GM10266 (cell line): ENCODE data around the gene FCAMR.

Experiments used
- DNase-seq: peaks from one replicate; pipeline ENCODE4 v3.0.0; 2012; ENCODE audit errors: extremely low spot score
- TF ChIP-seq, protein P1 (sequence below): IDR thresholded peaks from 2 replicates; pipeline ENCODE4 v1.5.1; 2012; ENCODE audit warnings: mild to moderate bottlenecking, low read depth; ENCODE audit not compliant: control insufficient read depth, insufficient read depth; ENCODE audit errors: missing control alignments

FCAMR gene

DNA sequence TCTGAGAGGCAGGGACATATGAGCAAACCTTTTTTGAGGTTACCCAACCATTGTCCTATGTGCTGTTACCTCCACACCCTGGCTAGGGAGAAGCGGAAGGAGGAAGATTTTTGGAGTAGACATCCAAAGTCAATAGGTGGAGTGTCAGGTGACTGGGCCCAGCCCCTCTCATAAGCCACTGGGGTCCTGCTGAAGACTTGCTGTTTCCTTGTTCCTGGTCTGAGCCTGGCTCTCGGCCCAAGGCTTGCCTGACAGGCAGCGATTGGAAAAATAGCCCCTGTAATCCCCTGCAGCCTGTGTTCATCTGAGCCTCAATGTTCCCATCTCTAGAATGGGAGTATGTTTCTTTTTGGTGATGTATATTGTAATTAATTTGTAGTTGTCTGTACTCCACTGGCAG, 17.1 kb downstream of the FCAMR start:
- TF ChIP-seq, protein P1, sequence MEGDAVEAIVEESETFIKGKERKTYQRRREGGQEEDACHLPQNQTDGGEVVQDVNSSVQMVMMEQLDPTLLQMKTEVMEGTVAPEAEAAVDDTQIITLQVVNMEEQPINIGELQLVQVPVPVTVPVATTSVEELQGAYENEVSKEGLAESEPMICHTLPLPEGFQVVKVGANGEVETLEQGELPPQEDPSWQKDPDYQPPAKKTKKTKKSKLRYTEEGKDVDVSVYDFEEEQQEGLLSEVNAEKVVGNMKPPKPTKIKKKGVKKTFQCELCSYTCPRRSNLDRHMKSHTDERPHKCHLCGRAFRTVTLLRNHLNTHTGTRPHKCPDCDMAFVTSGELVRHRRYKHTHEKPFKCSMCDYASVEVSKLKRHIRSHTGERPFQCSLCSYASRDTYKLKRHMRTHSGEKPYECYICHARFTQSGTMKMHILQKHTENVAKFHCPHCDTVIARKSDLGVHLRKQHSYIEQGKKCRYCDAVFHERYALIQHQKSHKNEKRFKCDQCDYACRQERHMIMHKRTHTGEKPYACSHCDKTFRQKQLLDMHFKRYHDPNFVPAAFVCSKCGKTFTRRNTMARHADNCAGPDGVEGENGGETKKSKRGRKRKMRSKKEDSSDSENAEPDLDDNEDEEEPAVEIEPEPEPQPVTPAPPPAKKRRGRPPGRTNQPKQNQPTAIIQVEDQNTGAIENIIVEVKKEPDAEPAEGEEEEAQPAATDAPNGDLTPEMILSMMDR, result no peak

DNA sequence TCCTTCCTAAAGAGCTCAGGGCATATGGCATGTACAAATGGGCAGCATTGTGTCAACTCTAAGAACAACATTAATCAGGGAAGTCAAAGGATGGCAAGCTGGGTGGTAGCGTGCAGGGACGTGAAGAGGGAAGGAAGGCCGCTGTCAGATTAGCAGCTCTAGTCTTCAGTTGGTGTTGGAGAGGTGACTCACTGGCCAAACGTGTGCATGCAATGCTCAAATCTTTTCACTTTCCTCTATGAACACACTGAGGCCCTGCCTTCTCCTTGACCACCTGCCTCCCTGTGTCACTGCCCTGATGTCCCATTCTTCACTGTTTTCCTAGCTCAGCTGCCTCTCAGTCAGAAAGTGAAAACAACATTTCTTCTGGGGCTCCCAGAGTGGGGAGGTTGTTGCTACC, 18.1 kb downstream of the FCAMR start:
- TF ChIP-seq, protein P1, result no peak
- no peak for DNase-seq

More for the DNA sequence above, 17.1 kb downstream of the FCAMR start:
- no peak for DNase-seq

DNA sequence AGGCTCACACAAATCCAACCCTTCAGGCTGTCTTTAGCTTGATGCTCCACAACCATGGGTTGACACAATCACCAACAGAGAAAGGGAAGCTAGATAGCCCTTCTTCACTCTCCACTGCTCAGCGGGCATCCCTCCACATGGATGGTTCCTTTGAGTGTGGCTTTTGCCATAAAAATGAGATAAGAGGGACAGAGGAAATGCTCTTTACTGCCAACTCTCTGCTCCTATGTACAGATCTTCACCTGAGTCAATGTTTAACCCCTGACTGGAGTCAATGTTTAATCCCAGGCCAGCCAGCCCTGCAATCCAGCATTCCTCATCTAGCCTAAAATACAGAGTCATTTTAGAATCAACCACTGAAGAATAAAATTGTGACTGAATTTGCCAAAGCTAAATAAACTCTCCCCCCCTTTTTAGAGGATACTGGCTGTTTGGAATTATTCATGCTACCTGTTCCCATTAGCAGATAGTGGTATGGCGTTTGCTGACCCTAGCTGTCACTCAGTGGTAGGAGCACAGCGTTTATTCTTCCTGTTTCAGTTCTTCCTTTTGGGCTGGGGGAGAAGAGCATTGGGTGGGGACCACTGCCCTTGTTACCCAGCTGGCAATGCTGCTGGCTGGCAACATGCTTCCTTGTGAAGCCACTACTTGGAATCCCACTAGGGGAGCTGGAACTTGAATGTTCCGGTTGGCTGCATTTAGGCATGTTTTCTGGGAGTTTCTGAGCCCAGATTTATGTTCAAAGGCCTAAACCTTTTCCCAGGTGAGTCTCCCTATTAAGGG, 18.8 kb downstream of the FCAMR start:
- no peak for DNase-seq
- TF ChIP-seq, protein P1, result no peak

DNA sequence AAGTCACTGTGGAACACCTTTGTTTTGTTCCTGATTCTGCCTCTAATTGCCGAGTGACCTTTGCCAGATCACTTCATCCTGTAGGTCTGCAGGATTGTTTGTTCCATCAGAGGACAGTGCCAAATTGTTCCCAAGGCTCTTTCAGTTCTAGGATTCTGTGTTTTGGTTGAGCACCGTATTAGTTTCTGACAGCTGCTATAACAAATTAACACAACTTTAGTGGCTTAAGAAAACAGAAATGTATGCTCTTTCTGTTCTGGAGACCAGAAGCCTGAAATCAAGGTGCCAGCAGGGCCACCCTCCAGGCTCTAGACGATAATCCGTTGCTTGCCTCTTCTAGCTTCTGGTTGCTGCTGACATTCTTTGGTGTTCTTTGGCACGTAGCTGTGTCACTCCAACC, 20.6 kb downstream of the FCAMR start:
- TF ChIP-seq, protein P1, result no peak
- no peak for DNase-seq

DNA sequence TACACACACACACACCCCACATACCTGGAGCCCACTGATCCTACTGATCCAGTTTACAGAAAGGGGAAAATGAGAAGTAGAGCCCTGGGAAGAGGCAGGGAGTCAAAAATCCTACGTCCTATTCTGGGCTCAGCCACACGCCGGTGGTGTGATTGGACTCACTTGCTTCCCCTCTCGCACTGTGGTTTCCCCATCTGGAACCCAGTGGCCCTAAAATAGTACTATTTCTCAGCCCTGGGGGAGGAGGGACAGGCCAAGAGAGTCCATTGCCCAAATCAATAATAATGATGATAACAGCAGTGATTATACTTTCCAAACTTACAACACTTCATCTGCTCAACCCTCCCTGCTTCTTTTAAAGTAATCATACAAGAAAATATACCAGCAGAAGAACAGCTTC, 21.1 kb downstream of the FCAMR start:
- no peak for DNase-seq

DNA sequence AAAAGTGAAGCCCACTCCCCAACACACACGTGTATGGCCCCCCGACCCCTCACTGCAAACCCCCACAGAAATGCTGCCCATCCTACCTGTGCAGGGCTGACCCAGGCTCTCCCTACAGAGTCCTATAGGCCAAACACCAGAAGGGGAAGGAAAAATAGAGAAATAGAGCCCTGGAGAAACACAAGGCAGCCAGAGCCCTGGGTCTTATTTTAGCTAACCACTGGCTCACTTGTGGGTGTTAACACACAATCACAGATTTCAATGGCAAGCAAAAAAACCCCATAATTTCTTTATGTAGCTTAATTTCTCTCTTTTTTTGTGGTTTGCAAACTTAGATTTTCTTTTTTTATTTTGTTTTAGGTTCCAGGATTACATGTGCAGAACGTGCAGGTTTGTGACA, 23.0 kb downstream of the FCAMR start:
- TF ChIP-seq, protein P1, result no peak
- no peak for DNase-seq

More for the DNA sequence above, 21.1 kb downstream of the FCAMR start:
- TF ChIP-seq, protein P1, result no peak

DNA sequence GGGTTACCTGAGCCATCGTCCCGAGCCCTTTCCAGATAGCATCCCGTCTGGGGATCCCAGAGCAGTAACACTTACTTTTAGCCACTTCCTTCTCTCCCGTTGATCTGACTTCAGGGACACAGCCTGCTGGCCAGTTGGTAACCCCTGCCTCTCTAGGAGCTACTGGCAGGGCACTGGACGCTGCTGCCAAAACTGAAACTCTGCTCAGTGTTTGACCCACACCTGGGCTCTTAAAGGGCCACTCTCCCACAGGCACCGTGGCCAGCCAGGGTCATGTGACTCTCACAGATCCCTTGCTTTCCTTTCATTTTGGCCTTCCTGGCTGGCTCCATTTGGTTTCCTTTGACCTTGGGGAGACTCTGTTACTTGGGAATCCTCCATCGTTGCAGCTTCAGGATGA, 24.0 kb downstream of the FCAMR start, which contains the start of gene PIGR:
PIGR (minus strand) TSS at position 206 of the 400 bp plus-strand sequence. CDS start 5,935 bp downstream, outside the sequence.
- DNase-seq, result no peak
- TF ChIP-seq, protein P1, result no peak
